GM18909 (cell line): ENCODE measurements around the gene UMODL1.
"Not testable (repeated sequence)": the region's sequence is repeated elsewhere in the genome, so short reads cannot be mapped to it uniquely, and the experiment has no call there.

Experiments
- ATAC-seq: cut with Tn5 transposase; IDR thresholded peaks from one replicate; pipeline ENCODE4 v1.9.1; 2021; ENCODE audit warnings: mild to moderate bottlenecking; ENCODE audit not compliant: unreplicated experiment, poor library complexity

Gene UMODL1

DNA sequence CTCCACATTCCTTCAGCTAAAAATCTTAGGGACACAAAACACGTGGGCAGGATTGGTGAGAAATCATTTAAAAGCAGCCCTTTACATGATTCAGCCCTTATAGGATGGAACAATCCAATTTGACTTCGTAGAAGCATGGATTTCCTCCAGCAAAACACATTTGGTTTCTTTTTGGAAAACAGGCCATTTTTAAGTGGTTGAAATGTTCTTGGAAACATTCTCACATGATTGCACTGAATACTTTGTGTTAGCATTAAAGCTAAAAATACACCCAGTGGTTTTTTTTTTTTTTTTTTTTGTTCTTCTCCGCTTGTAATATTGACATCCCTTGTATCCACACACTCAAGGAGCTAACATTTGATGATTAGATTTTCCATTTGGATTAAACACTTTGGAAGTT is 105.7 kb downstream of the UMODL1 start:
- no peak for ATAC-seq

GRCh38 chr21:42179316-42179715 is 108.2 kb downstream of the UMODL1 start:
- ATAC-seq: no peak

- ATAC-seq: not testable (repeated sequence)
These were observed 108.9 kb downstream of the UMODL1 start for GRCh38 chr21:42180001-42180400.

DNA sequence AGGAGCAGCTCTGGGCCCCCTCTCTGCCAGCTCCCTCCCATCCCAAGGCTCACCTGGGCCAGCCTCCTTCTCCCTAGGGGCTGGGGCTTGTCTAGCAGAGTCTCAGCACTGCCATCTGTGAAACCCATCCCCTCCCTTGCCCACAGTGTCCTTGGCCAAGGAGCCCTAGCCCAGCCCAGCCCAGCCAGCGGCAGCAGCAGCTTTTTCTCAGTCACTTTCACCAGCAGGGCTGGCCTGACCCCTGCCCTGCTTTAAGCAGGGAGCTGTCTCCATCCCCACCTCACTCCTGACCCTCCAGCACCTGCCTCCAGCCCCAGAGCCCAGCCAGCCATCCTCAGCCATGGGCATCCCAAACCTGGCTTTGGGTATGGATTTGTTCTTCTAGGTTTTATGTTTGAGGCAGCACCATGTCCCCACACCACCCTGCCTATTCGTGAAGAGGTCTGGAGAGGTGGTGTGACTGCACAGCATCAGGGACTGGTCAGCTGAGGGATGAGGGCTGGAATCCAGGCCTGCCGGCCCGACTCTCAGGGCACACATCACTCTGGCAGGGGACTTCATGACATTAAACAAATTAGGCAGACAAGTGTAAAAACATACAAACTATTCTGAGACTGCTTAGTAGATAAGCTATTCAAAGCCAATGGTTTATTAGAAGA is 111.7 kb downstream of the UMODL1 start:
- ATAC-seq: no peak

DNA sequence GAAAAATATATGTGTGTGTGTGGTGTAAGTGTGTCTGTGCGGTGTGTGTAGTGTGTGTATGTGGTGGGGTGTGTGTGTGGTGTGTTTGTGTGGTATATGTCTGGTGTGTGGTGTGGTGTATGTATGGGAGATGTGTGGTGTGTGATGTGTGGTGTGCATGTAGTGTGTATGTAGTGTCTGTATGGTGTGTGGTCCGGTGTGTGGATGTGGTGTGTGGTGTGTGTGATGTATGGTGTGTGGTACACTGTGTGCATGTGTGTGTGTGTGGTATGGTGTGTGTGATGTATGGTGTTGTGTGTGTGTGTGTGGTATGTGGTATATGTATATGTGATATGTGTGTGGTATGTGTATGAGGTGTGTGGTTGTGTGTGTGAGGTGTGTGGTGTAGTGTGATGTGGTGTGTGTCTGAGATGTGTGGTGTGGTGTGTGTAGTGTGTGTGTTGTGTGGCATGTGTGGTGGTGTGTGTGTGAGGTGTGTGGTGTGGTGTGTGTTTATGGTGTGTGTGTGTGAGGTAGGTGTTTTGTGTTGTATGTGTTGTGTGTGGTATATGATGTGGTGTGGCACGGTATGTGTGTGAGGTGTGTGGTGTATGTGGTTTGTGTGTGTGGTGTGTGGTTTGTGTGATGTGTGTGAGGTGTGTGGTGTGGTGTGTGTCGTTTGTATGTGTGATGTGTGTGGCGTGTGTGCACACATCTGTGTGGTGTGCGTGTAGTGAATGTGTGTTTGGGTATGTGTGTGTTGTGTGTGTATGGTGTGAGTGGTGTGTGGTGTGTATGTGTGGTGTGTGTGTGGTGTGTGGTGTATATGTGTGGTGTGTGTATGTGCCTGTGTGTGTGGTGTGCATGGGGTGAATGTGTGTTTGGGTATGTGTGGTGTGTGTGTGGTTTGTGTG is 112.5 kb downstream of the UMODL1 start:
- no peak for ATAC-seq

- ATAC-seq: no peak
These were observed 115.5 kb downstream of the UMODL1 start for GRCh38 chr21:42186591-42186990.

DNA sequence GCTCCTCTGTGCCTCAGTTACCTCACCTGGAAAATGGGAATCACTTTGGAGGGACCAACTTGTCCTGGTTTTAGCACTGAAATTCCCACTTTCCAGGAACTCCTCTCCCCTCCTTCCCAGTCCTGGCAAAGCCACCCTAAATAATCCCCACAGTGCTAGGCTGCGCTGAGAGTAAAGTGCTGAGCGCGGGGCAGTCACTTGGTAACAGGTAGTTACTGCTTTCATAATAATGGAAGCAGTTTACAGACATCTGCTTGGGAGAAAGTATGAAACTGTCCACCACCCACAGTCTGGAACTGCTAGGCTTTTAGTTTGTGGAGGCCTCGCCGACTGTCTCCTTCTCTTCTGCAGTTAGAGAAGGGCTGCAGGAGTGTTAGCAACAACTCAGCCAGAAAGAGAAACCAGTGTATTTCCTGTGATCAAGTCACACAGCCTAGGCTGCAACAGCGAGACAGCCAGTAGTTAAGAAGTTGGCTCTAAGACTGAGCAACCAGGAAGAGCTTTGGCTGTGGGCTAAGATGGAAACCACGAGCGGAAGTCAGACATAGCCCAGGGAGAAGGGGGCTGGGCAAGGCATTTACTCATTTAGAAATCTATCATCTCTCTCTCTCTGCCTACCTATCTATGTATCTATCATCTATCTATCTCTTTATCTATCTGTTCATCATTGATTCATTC is 117.0 kb downstream of the UMODL1 start:
- peak; percentile 94 for ATAC-seq

- ATAC-seq: no peak
These were observed 117.5 kb downstream of the UMODL1 start for GRCh38 chr21:42188663-42189062.

GRCh38 chr21:42189431-42189830 is 118.3 kb downstream of the UMODL1 start:
- no peak for ATAC-seq

- ATAC-seq: no peak
These were observed 118.9 kb downstream of the UMODL1 start for GRCh38 chr21:42189860-42190485.

DNA sequence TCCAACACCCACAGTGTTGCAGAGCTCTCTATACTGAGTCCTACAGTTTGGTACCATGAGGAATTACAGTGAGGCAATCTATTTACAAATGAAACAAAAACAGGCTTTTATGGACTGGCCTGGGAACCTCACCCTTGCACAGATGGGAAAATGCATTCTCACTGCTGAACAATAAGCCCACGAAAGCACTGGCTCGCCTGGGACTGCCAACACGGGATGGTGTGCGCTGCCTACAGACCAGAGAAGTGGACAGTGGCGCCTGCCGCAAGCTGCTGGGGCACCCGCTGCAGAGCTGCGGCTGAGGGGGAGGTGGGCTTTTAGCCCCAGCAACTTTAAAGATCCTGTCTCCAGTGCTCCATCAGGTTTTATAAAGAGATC is 119.4 kb downstream of the UMODL1 start:
- ATAC-seq: no peak

GRCh38 chr21:42191064-42191463 is 119.9 kb downstream of the UMODL1 start:
- no peak for ATAC-seq

- no peak for ATAC-seq
These were observed 120.8 kb downstream of the UMODL1 start for GRCh38 chr21:42191696-42192595.
